Erythroblast (primary cell): ENCODE results near the gene ZSCAN26.

Experiments
- DNase-seq, 2 experiments: peaks; one replicate each; lab custom pipeline; 2025; lab: John Stamatoyannopoulos, UW
- GATA1 ChIP-seq: IDR thresholded peaks from 2 replicates; pipeline ENCODE4 v1.6.1; 2011; ENCODE audit warnings: low read depth, mild to moderate bottlenecking, control low read depth, low read length, moderate library complexity
- POLR2A ChIP-seq: IDR thresholded peaks from 2 replicates; pipeline ENCODE4 v1.6.1; 2011; ENCODE audit warnings: mild to moderate bottlenecking, low read length

Gene ZSCAN26

DNA sequence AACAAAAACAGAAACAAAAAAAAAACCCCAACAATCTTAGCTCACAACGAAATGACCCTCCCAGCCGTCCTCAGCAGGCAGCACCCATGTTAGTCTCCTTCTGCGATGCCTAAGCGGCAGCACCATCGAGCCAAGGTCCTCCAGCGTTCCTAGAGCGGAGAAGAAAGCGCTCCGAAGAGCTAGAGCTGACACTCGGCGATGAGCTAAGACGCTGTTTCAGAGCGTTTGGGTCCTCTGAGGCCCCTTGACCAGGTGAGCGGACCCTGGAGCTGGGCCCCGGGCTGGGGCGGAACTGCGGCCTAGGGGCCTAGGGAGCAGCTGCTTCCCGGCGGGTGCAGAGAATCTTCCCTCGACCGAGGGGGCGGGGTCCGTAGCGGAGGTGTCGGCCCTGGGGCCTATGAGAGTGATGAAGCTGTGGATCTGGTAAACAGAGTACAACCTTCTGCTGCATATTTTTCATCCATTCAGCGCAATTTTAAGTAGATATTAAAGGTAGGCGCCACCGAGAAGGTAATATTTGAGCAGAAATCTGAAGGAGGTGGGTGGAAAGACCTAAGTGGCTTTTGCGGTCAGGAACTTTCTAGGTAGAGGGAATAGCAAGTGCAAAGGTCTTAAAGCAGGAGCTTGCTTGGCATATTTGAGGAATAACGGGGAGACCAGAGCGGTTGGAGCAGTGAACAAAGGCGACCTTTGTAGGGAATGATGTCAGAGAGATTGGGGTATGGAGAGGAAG, at the start of gene ZSCAN26:
Gene ZSCAN26, plus strand, starts transcription at position 182 of the 733 bp plus-strand sequence. CDS start 4,777 bp downstream, outside the sequence.
- peak; percentile 93 for DNase-seq
- TF ChIP-seq GATA1 (no peak), POLR2A (peak; percentile 85)

DNA sequence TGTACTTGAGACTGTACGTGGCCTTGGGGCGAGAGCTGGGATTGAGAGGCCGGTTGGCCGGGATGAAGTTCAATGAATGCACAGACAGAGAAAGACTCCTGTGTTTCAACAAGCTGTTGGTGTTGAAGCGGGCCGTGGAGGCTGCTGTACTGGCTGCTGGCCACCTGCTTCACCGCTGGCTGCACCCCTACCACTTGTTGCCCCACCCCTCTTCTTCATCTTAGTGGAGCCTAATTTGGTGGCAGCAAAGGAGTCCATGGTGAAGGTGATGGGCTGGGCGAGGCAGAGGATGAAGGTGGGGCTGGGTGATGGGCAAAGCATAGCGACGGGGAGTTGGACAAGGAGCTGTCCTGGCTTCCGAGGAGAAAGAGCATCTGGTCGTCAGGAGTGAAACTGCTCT, 49.1 kb upstream of the ZSCAN26 start:
- no peak for DNase-seq
- TF ChIP-seq POLR2A = no peak
- no peak for TF ChIP-seq GATA1

- peak; percentile 86 to 88 for DNase-seq
- TF ChIP-seq GATA1 = no peak
- peak; percentile 50 for TF ChIP-seq POLR2A
Measured at GRCh38 chr6:28218312-28219248, 48.4 kb upstream of the ZSCAN26 start.

DNA sequence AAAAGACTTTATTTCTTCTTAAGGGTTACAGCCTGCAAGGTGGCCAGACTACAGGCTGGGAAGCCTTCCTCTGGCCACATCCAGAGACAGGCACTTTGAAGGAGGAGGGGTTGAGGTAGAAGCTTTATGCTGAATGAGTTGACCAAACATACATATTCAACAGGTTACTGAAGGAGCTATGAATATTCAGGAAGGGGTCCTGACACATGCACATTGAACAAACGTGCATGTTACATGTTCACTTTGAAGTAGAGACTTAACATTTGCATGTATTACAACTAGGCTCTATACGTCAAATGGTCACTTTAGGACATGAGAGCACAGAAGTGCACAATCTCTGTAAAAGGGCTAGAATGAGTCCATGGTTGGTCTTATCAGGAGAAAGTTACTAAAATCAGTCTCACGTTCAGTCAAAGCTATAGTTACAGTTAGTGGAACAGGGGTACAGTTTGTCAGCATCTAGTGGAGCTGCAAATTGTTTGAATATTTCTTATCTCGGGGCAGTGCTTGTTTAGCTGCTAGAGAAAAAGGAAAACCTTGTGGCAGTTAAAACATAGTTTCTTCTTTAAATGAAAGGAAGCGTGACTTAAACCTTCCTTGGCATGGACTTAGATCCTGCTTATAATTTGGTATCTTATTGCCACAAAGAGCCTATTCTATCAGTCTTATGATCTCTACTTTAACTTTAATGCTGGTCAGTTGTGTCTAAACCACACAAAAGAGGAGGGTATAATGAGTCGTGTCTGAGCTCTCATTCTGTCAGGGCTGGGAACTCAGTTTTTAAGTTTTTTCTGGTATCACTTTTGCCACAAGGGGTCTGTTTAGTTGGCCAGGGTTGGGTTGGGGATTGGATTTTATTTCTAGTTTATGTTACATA, 46.4 kb upstream of the ZSCAN26 start:
- TF ChIP-seq POLR2A (no peak), GATA1 (no peak)
- DNase-seq = peak; percentile 26 to 31

- DNase-seq = peak in 1 of 2 experiments; percentile 36
- no peak for TF ChIP-seq GATA1
- no peak for TF ChIP-seq POLR2A
Measured at GRCh38 chr6:28224131-28225055, 42.5 kb upstream of the ZSCAN26 start.

DNA sequence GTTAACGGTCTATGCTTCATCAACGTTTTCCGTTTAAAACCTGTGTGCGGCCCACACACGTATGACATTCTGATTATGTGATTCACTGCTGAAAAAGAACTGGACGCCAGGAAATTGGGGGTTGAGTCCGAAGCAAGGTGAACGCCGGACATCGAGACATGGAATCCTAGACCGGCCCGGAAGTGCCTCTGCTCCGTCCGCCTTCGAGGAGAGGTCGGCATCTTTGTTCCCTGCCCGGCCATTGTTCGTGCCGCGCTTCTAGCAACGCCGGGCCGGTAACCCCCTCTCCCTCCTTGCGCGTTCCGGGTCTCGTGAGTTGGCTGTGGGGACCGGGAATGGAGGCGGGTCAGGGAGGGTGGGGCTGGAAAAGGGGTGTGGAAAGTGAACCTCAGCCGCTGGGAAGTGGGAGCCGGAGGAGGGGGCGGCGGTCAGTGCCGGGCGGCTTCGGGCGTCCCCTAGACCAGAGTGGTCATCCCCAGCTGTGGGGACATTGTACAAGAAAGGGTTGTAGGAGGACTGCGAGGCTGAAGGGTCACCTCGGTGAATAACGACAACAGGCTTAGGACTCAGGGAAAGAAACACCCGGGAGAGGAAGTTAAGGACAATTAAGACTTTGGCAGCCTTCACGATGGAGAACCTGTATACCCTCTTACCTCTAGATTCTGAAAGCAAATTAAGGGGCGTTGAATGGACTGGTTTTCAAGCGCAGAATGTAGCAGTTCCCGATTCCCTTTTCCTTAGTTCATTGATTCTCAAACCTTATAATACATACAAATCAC, 41.7 kb upstream of the ZSCAN26 start, which contains the start of gene ZSCAN9:
Gene ZSCAN9, plus strand, starts transcription at position 220 of the 779 bp plus-strand sequence. CDS start 1,810 bp downstream, outside the sequence.
- DNase-seq = peak; percentile 80 to 85
- TF ChIP-seq GATA1 (no peak), POLR2A (peak; percentile 64)

GRCh38 chr6:28226460-28226859, 40.5 kb upstream of the ZSCAN26 start:
- DNase-seq = no peak
- no peak for TF ChIP-seq POLR2A
- TF ChIP-seq GATA1 = no peak

DNA sequence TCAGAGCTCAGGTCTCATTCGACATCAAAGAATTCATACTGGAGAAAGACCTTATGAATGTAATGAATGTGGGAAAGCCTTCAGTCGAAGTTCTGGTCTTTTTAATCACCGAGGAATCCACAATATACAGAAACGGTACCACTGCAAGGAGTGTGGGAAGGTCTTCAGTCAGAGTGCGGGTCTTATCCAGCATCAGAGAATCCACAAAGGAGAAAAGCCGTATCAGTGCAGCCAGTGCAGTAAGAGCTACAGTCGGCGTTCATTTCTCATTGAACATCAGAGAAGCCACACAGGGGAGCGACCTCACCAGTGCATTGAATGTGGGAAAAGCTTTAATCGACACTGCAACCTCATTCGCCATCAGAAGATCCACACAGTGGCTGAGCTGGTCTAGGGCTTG, 34.2 kb upstream of the ZSCAN26 start:
- DNase-seq = no peak
- TF ChIP-seq GATA1 (no peak), POLR2A (no peak)

DNA sequence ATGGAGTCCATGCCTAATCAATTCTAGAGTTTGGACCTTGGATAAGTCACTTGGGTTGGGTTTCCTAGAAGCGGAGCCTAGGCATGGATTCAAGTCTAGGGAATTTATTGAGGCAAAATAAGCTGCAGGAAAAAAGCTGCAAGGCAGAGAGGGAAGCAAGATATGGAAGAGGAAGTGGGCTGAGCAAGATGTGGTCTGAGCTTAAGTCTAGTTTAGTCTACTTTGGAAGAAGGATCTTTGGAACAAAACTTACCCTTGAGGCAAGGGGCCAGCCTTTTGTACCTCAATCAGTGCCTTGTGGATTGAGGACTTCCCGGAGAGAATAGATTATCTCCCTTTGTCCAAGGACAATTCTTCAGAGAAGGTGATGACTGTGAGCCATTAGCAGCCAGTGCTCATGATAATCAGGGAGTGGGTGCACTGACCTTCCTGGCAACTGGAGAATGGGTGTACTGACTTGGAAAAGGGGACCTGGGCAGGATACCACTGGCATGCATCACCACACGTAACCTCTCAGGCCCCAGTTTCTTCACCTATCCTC, 31.0 kb upstream of the ZSCAN26 start:
- no peak for DNase-seq
- TF ChIP-seq GATA1 = no peak
- TF ChIP-seq POLR2A = no peak

DNA sequence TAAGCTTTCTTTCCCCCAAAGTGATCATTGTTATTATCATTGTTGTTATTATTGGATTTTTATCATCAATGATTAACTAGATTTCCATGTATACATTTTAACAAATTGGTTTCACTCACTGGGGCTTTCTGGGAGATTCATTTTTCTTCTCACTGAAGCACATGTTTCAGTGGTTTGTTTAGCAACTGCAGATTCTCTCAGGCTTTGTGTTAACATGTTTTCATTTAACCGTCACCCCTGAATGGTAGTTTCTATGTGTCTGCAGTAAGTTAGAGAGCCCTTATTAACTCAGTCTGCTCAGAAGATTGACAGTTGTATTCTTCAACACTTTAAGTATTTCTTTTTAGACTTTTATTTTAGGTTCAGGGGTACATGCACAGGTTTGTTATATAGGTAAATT, 27.3 kb upstream of the ZSCAN26 start:
- no peak for DNase-seq
- TF ChIP-seq GATA1 (no peak), POLR2A (no peak)

- TF ChIP-seq GATA1 = no peak
- no peak for TF ChIP-seq POLR2A
- no peak for DNase-seq
Measured at GRCh38 chr6:28240471-28240870, 26.5 kb upstream of the ZSCAN26 start.

DNA sequence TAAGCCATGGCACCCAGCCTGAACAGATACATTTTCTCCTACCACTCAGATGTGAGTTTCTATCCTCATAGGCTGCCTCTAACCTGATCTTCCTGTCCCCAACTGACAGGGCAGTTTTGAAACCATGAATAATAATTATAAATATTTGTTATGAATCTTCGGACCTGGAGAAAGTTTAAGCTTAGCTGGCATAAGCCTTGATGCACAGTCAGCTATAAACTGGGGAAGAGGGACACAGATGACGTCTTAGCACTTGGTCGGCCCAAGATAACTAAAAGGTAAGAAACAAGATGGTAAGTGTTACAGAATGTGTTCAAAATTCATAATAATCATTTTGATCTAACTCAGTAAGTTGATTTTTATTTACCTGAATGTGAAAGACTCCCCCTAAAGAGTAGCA, 23.0 kb upstream of the ZSCAN26 start:
- TF ChIP-seq POLR2A (no peak), GATA1 (no peak)
- DNase-seq = no peak
